ENCODE measurements around the gene ENPP1.
"Not testable (repeated sequence)": the region's sequence is repeated elsewhere in the genome, so short reads cannot be mapped to it uniquely, and the experiment has no call there.

ENPP1 gene

GRCh38 chr6:131828080-131828479 lies 20.3 kb downstream of the ENPP1 start:
- DNase-seq (ENCODE audit: low read depth in 2 of 3, low spot score in 1 of 3) = no peak

- no peak for DNase-seq (ENCODE audit: low read depth in 2 of 3, low spot score in 1 of 3)
Measured at GRCh38 chr6:131828951-131829350, 21.1 kb downstream of the ENPP1 start.

GRCh38 chr6:131831392-131831791 lies 23.6 kb downstream of the ENPP1 start:
- no peak for DNase-seq (ENCODE audit: low read depth in 2 of 3, low spot score in 1 of 3)

- no peak for DNase-seq (ENCODE audit: low read depth in 2 of 3, low spot score in 1 of 3)
Measured at GRCh38 chr6:131831886-131832285, 24.1 kb downstream of the ENPP1 start.

GRCh38 chr6:131832363-131832762 lies 24.5 kb downstream of the ENPP1 start:
- DNase-seq (ENCODE audit: low read depth in 2 of 3, low spot score in 1 of 3) = no peak

- no peak for DNase-seq (ENCODE audit: low read depth in 2 of 3, low spot score in 1 of 3)
Measured at GRCh38 chr6:131838051-131838450, 30.2 kb downstream of the ENPP1 start.

- DNase-seq (ENCODE audit: low read depth in 2 of 3, low spot score in 1 of 3) = no peak
Measured at GRCh38 chr6:131839388-131839787, 31.6 kb downstream of the ENPP1 start.

GRCh38 chr6:131840441-131840840 lies 32.6 kb downstream of the ENPP1 start:
- no peak for DNase-seq (ENCODE audit: low read depth in 2 of 3, low spot score in 1 of 3)

GRCh38 chr6:131840936-131841583 lies 33.2 kb downstream of the ENPP1 start:
- DNase-seq (ENCODE audit: low read depth in 2 of 3, low spot score in 1 of 3) = no peak

- no peak for DNase-seq (ENCODE audit: low read depth in 2 of 3, low spot score in 1 of 3)
Measured at GRCh38 chr6:131843768-131844167, 35.9 kb downstream of the ENPP1 start.

GRCh38 chr6:131844243-131844841 lies 36.5 kb downstream of the ENPP1 start:
- DNase-seq (ENCODE audit: low read depth in 2 of 3, low spot score in 1 of 3) = no peak

GRCh38 chr6:131846023-131846663 lies 38.3 kb downstream of the ENPP1 start:
- no peak for DNase-seq (ENCODE audit: low read depth in 2 of 3, low spot score in 1 of 3)

- no peak for DNase-seq (ENCODE audit: low read depth in 2 of 3, low spot score in 1 of 3)
Measured at GRCh38 chr6:131846905-131847304, 39.1 kb downstream of the ENPP1 start.

GRCh38 chr6:131849799-131850198 lies 42.0 kb downstream of the ENPP1 start:
- DNase-seq (ENCODE audit: low read depth in 2 of 3, low spot score in 1 of 3) = no peak

- no peak for DNase-seq (ENCODE audit: low read depth in 2 of 3, low spot score in 1 of 3)
Measured at GRCh38 chr6:131851049-131851769, 43.4 kb downstream of the ENPP1 start.

GRCh38 chr6:131852200-131852599 lies 44.4 kb downstream of the ENPP1 start:
- no peak for DNase-seq (ENCODE audit: low read depth in 2 of 3, low spot score in 1 of 3)

- DNase-seq (ENCODE audit: low read depth in 2 of 3, low spot score in 1 of 3) = no peak
Measured at GRCh38 chr6:131854803-131855202, 47.0 kb downstream of the ENPP1 start.

- no peak for DNase-seq (ENCODE audit: low read depth in 2 of 3, low spot score in 1 of 3)
Measured at GRCh38 chr6:131858765-131859415, 51.1 kb downstream of the ENPP1 start.

- not testable (repeated sequence) for DNase-seq (ENCODE audit: low read depth in 2 of 3, low spot score in 1 of 3)
Measured at GRCh38 chr6:131859658-131860057, 51.8 kb downstream of the ENPP1 start.

GRCh38 chr6:131861381-131861780 lies 53.6 kb downstream of the ENPP1 start:
- no peak for DNase-seq (ENCODE audit: low read depth in 2 of 3, low spot score in 1 of 3)

- no peak for DNase-seq (ENCODE audit: low read depth in 2 of 3, low spot score in 1 of 3)
Measured at GRCh38 chr6:131862476-131862875, 54.7 kb downstream of the ENPP1 start.

All from stimulated activated CD4-positive, alpha-beta T cell treated with anti-CD3 and anti-CD28 coated beads, Interleukin-12 subunit alpha, Interleukin-12 subunit beta, amount 100 ng/mL, for 48 hours (primary cell).